ENCODE results near the gene KDM8.

DNA sequence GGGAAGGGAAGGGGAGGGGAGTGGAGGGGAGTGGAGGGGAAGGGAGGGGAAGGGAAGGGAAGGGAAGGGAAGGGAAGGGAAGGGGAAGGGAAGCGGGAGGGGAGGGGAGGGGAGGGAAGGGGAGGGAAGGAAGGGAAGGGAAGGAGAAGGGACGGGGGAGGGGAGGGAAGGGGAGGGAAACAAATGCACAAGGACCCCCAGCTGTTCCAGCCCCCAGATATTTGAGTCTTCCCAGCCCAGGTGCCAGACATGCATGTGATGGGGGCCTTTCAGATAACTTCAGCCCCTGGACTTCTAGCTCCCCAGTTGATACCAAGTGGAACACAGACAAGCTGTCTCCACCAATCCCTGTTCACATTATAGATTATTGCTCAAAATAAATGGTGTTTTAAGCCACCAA, 14.7 kb upstream of the KDM8 start:
- TF ChIP-seq CTCF (IDR thresholded peaks at IDR 0.05) (no peak), REST (IDR thresholded peaks at IDR 0.05; ENCODE audit: insufficient read depth in 1 of 2, low read depth in 2 of 2, low read length in 1 of 2) (no peak), POLR2AphosphoS5 (IDR thresholded peaks at IDR 0.05; ENCODE audit: low read depth, low read length) (no peak), TCF7L2 (IDR thresholded peaks at IDR 0.05; ENCODE audit: low read depth, low read length) (no peak)

All from Panc1 (cell line).